Fibroblast of the aortic adventitia (primary cell): ENCODE results near the gene CDT1. TPM values are rescaled to one million over a fixed set of nuclear protein-coding genes. Genes with fewer than 3 reads are reported as not detected.

Source experiments
- DNase-seq: peaks from one replicate; pipeline ENCODE4 v3.0.0-alpha.2; 2010; ENCODE audit warnings: low read depth
- H3K4me3 ChIP-seq: 2 replicates; pipeline ENCODE4 v1.5.1; 2011; ENCODE audit warnings: low read depth, mild to moderate bottlenecking, control low read depth, low read length, moderate library complexity
- total RNA-seq: library from RNA; depleted of rRNA; stranded (reverse); fragments of >200 nt; gene quantifications from 2 replicates; pipeline ENCODE4 v1.2.3, GENCODE V29; 2012; ENCODE audit warnings: low replicate concordance
- TF ChIP-seq, protein P1 (sequence below): IDR thresholded peaks from 2 replicates; pipeline ENCODE4 v1.5.1; 2011; ENCODE audit warnings: mild to moderate bottlenecking, low read length, control low read depth, inconsistent platforms; ENCODE audit not compliant: insufficient read depth

The CDT1 gene
- total RNA-seq, 1 donor, result 26.8 TPM

DNA sequence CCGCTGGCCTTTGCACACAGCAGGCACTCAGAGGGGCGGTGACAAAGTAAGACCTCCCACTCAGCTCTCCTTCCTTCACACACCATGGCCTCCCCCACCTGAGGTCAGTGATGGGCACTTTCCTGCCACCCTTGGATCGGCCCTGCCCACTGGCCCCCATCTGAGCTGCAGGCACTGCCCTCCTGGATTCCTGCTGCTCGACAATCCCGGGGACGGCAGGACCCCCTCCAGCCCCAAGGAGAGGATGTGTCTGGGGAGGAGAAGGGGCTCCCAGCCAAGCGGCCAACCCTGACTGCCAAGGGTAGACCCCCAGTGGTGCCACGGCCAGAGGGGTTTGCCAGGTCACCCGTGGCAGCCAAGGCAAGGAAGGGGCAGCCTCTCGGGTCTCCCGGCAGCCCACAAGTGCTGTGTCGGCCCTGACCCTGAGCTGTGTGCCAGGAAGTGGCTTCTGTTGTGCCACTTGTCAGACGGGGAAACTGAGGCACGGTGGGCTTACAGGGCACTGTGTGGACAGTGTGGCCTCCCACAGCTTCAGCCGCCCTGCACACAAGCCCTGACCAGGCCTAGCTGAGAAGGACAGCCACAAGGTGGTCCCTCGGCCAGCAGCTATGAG lies 41.2 kb upstream of the CDT1 start:
- no peak overlapping the region for H3K4me3 ChIP-seq
- no peak for DNase-seq
- TF ChIP-seq, protein P1, sequence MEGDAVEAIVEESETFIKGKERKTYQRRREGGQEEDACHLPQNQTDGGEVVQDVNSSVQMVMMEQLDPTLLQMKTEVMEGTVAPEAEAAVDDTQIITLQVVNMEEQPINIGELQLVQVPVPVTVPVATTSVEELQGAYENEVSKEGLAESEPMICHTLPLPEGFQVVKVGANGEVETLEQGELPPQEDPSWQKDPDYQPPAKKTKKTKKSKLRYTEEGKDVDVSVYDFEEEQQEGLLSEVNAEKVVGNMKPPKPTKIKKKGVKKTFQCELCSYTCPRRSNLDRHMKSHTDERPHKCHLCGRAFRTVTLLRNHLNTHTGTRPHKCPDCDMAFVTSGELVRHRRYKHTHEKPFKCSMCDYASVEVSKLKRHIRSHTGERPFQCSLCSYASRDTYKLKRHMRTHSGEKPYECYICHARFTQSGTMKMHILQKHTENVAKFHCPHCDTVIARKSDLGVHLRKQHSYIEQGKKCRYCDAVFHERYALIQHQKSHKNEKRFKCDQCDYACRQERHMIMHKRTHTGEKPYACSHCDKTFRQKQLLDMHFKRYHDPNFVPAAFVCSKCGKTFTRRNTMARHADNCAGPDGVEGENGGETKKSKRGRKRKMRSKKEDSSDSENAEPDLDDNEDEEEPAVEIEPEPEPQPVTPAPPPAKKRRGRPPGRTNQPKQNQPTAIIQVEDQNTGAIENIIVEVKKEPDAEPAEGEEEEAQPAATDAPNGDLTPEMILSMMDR, result no peak

DNA sequence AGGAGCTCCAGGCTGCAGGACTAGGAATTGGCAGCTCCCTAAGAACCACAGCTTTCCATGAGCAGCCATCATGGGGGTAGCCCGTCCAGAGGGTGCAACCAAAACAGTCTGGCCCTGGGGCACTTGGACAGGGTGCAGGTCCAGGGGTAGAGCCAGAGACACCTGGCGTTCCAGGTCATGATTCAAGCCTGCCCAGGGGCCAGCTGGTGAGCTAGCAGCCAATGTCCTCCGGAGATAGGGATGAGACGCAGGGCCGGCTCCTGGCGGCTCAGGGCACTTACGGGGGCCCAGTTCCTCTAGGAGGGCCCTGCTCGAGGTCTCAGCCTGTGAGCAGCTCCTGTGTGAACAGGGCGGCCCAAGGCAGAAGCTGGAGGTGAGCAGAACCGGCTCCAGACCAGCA lies 40.6 kb upstream of the CDT1 start:
- no peak for DNase-seq
- TF ChIP-seq, protein P1, result no peak
- H3K4me3 ChIP-seq, result no peak overlapping the region

DNA sequence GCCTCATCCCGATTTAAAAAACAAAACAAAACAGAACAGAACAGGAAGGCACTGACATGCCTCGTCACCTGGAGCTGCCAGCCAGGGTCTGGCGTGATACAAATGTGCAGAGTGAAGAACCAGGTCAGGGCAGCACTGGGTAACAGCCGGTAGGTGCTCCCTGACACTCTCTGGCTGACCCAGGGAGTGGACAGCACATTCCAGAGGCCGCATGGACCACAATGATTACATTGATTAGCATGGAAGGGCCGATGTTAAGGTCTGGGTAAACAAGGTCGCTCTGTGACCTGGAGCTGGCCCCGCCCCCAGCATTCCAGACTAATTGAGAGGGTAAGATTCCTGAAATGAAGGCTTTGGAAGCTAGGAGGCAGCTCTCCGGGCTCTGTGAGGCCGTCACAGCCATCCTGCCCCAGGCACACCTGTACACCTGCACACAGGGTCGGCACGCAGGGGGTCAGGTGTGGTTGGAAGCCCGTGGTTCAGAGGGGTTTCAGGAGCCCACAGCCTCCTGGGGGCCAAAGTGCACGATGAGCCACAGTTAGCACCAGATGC lies 40.0 kb upstream of the CDT1 start:
- DNase-seq, result no peak
- TF ChIP-seq, protein P1, result no peak
- H3K4me3 ChIP-seq, result no peak overlapping the region

- DNase-seq, result no peak
- H3K4me3 ChIP-seq, result no peak overlapping the region
- TF ChIP-seq, protein P1, result no peak
These were observed 39.5 kb upstream of the CDT1 start for GRCh38 chr16:88764080-88764479.

DNA sequence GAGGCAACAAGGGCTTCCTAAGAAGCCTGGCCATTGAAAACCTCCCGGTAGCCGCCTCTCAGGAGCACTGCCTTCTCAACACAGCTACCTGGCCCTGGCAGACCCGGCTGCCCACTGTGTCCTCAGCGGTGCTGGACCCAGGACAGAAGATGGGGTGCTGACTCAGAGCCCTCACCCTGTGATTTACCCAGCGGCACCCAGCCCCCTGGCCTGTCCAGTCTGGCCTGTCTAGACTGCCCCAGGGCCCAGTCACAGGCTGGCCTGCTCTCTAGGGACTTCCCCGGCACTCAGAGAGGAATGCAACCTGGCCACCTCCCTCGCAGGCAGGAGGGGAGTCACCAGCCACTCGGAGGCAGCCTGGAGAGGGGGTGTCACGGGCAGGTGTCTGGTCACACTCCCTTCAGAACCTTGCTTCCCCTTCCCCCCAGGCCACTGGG lies 38.7 kb upstream of the CDT1 start:
- no peak for DNase-seq
- TF ChIP-seq, protein P1, result no peak
- no peak overlapping the region for H3K4me3 ChIP-seq

DNA sequence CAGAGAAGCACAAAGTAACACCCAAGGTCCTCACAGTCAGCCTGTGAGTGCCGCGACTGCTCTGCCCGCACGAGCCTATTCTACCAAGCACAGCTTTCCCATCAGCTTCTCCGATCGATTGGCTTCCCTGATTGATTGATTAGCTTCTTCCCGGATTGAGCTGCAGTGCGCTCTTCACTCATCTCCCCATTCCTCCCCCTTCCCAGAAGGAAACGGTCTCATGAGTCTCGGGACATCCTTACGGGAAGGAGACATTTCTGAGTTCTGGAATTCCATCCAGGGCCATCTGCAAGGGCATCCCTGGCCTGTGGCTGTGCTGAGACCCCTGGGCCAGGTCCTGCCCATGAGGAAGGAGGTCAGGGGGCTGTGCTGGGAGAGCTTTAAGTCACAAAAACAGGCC lies 36.6 kb upstream of the CDT1 start:
- no peak for DNase-seq
- H3K4me3 ChIP-seq, result no peak overlapping the region

More for the DNA sequence above, 36.6 kb upstream of the CDT1 start:
- TF ChIP-seq, protein P1, result no peak
